K562 (cell line): Measurements from ENCODE around the gene MAGI1. TPM values are rescaled to one million over a fixed set of nuclear protein-coding genes. Genes with fewer than 3 reads are reported as not detected.

Source experiments
- ATAC-seq: fragments of 200-7000 bp; cut with Tn5 transposase; 3 replicates; pipeline ENCODE4 v1.9.1; 2020; ENCODE audit warnings: moderate library complexity
- BruUV-seq: library from RNA; stranded (reverse); fragments of 400-500 nt; replicated peaks from 2 replicates; lab custom pipeline; 2021; lab: Mats Ljungman, UMichigan
- CTCF ChIA-PET: fragments of 300-600 bp; formaldehyde crosslinking; extraction: SDS; loops from one replicate; lab custom pipeline; 2021; ENCODE audit warnings: low intra/inter-chr PET ratio; lab: Yijun Ruan, JAX
- POLR2A ChIA-PET: fragments of 300-600, 350-650 bp; sonication (Branson Sonifier 250); formaldehyde crosslinking; extraction: SDS; loops from one replicate; lab custom pipeline; 2021; ENCODE audit warnings: antibody characterized with exemption, inconsistent platforms; lab: Yijun Ruan, JAX
- DNase-seq, 4 experiments: peaks; one replicate each; pipeline versions ENCODE4 v3.0.0 to v3.0.0-alpha.2; 2011 to 2018; ENCODE audit warnings: low spot score in 3 of 4, mixed read lengths in 3 of 4; ENCODE audit errors: extremely low read depth in 1 of 4
- FAIRE-seq: peaks from 2 replicates; lab custom pipeline; 2011; peaks lifted over from hg19 to GRCh38; lab: Jason Lieb, UNC
- H2AFZ ChIP-seq: 2 replicates; pipeline ENCODE4 v1.6.0; 2011; ENCODE audit warnings: low read depth, low read length, control low read depth, inconsistent platforms
- H3K27ac ChIP-seq: fragments of 200-600 bp; 3 replicates; pipeline ENCODE4 v1.8.0; 2011; ENCODE audit warnings: low read depth, mild to moderate bottlenecking, control low read depth, inconsistent platforms, low read length, moderate library complexity, mixed read lengths; ENCODE audit errors: extremely low read depth
- H3K27me3 ChIP-seq, 2 experiments: fragments of 300-600 bp in 1 of 2; 2 replicates in 1 of 2; 3 replicates in 1 of 2; pipeline versions ENCODE4 v1.6.0 to v1.8.0; 2011; ENCODE audit warnings: inconsistent platforms in 2 of 2, low read length in 2 of 2, mild to moderate bottlenecking in 1 of 2, mixed read lengths in 1 of 2, moderate library complexity in 1 of 2; ENCODE audit not compliant: control insufficient read depth in 2 of 2, insufficient read depth in 2 of 2
- H3K36me3 ChIP-seq: fragments of 300-600 bp; 3 replicates; pipeline ENCODE4 v1.8.0; 2011; ENCODE audit warnings: mild to moderate bottlenecking, low read length, inconsistent platforms; ENCODE audit not compliant: control insufficient read depth, insufficient read depth
- H3K4me1 ChIP-seq, 2 experiments: fragments of 200-600 bp in 1 of 2; replicated peaks in 1 of 2; 2 replicates in 1 of 2; 3 replicates in 1 of 2; pipeline versions ENCODE4 v1.5.1 to v1.8.0; 2011; ENCODE audit warnings: inconsistent platforms in 2 of 2, low read length in 2 of 2, mild to moderate bottlenecking in 1 of 2, mixed read lengths in 1 of 2, moderate library complexity in 1 of 2; ENCODE audit not compliant: control insufficient read depth in 2 of 2, insufficient read depth in 2 of 2
- H3K4me2 ChIP-seq: 2 replicates; pipeline ENCODE4 v1.6.1; 2011; ENCODE audit warnings: low read length, control low read depth, inconsistent platforms, mixed read lengths; ENCODE audit not compliant: insufficient read depth
- H3K4me3 ChIP-seq: fragments of 200-600 bp; sonication (generic), shearing (Covaris generic); 2 replicates; pipeline ENCODE4 v1.5.1; 2016; ENCODE audit warnings: control low read depth, inconsistent platforms
- H3K79me2 ChIP-seq: fragments of 200-600 bp; 3 replicates; pipeline ENCODE4 v1.8.0; 2011; ENCODE audit warnings: low read length, inconsistent platforms; ENCODE audit not compliant: control insufficient read depth, insufficient read depth
- H3K9ac ChIP-seq, 2 experiments: 2 replicates each; pipeline versions ENCODE4 v1.6.0 to v1.6.1; 2011; ENCODE audit warnings: low read depth in 2 of 2, low read length in 2 of 2, control low read depth in 1 of 2, inconsistent platforms in 1 of 2, mild to moderate bottlenecking in 1 of 2, mixed read lengths in 1 of 2; ENCODE audit not compliant: insufficient read depth in 1 of 2
- H3K9me1 ChIP-seq: one replicate; pipeline ENCODE4 v1.6.0; 2011; ENCODE audit warnings: inconsistent platforms, mild to moderate bottlenecking, low read length, moderate library complexity; ENCODE audit not compliant: control insufficient read depth, insufficient read depth
- H3K9me3 ChIP-seq: replicated peaks from 2 replicates; pipeline ENCODE4 v1.5.1; 2011; ENCODE audit warnings: low read depth, low read length, inconsistent platforms; ENCODE audit not compliant: control insufficient read depth, insufficient read depth
- H4K20me1 ChIP-seq: replicated peaks from 2 replicates; pipeline ENCODE4 v1.6.1; 2011; ENCODE audit warnings: low read length, inconsistent platforms, mixed read lengths; ENCODE audit not compliant: control insufficient read depth, insufficient read depth
- CBX5 ChIP-seq: IDR thresholded peaks from 2 replicates; pipeline ENCODE4 v1.6.1; 2014; ENCODE audit warnings: low read depth, borderline replicate concordance
- E2F6 ChIP-seq, 2 experiments: IDR thresholded peaks; 2 replicates each; pipeline ENCODE4 v1.6.1; 2011; ENCODE audit warnings: borderline replicate concordance in 1 of 2, control low read depth in 1 of 2, low read depth in 1 of 2, low read length in 1 of 2, mild to moderate bottlenecking in 1 of 2, mixed read lengths in 1 of 2, moderate library complexity in 1 of 2; ENCODE audit not compliant: insufficient read depth in 1 of 2, insufficient read length in 1 of 2, poor library complexity in 1 of 2, severe bottlenecking in 1 of 2; ENCODE audit errors: extremely low read depth in 1 of 2
- ESRRA ChIP-seq: fragments of 450-650 bp; IDR thresholded peaks from 2 replicates; pipeline ENCODE4 v1.6.1; 2014; ENCODE audit warnings: low read depth, mild to moderate bottlenecking, moderate library complexity, borderline replicate concordance
- HMBOX1 ChIP-seq: sonication (generic); IDR thresholded peaks from 2 replicates; pipeline ENCODE4 v1.6.1; 2016
- HNRNPK ChIP-seq: fragments of 200-400 bp; formaldehyde crosslinking; IDR thresholded peaks from one replicate; pipeline ENCODE4 v1.6.1; 2018; ENCODE audit warnings: mild to moderate bottlenecking, low read depth, low read length; ENCODE audit not compliant: poor library complexity, severe bottlenecking
- ILK ChIP-seq: fragments of 450-650 bp; IDR thresholded peaks from 2 replicates; pipeline ENCODE4 v1.6.1; 2016; ENCODE audit warnings: missing genetic modification characterization, low read depth, mild to moderate bottlenecking, missing compliant biosample characterization, moderate library complexity, borderline replicate concordance
- LEF1 ChIP-seq: fragments of 450-650 bp; IDR thresholded peaks from 2 replicates; pipeline ENCODE4 v1.6.1; 2016; ENCODE audit warnings: mild to moderate bottlenecking
- NFIX ChIP-seq: fragments of 250-450 bp; sonication (Bioruptor Pico); IDR thresholded peaks from 2 replicates; pipeline ENCODE4 v1.4.0; 2020; ENCODE audit warnings: low read depth, mild to moderate bottlenecking, moderate library complexity
- PPARD ChIP-seq: fragments of 250-450 bp; sonication (Bioruptor Pico); IDR thresholded peaks from 2 replicates; pipeline ENCODE4 v1.8.0; 2022; ENCODE audit warnings: inconsistent platforms, mild to moderate bottlenecking, moderate library complexity
- SMAD1 ChIP-seq: fragments of 150-350 bp; IDR thresholded peaks from 2 replicates; pipeline ENCODE4 v1.6.1; 2014; ENCODE audit warnings: low read length, low read depth; ENCODE audit not compliant: partially characterized antibody
- TCF7 ChIP-seq: sonication (generic); IDR thresholded peaks from 2 replicates; pipeline ENCODE4 v1.6.1; 2016; ENCODE audit warnings: antibody characterized with exemption, borderline replicate concordance
- ZBTB1 ChIP-seq: sonication (generic); formaldehyde crosslinking; IDR thresholded peaks from 2 replicates; pipeline ENCODE4 v1.8.1; 2023; ENCODE audit warnings: missing genetic modification reagents, low read depth, mild to moderate bottlenecking, borderline replicate concordance
- ZNF121 ChIP-seq: sonication (generic); formaldehyde crosslinking; conservative IDR thresholded peaks from 2 replicates; pipeline ENCODE4 v1.8.0; 2022; ENCODE audit warnings: missing genetic modification reagents
- ZNF277 ChIP-seq: fragments of 250-450 bp; sonication (Bioruptor Pico); IDR thresholded peaks from 2 replicates; pipeline ENCODE4 v1.8.0; 2022; ENCODE audit warnings: inconsistent platforms, mild to moderate bottlenecking, moderate library complexity, borderline replicate concordance
- WGBS: fragments of 100-300 bp; shearing (Covaris generic); methylation state at CpG from one replicate; pipeline ENCODE4 v1.1.6; 2016; ENCODE audit warnings: low coverage, mixed read lengths; ENCODE audit not compliant: insufficient coverage; ENCODE audit errors: missing lambda C conversion rate; 5-methylcytosine and 5-hydroxymethylcytosine counted together
- in situ Hi-C: fragments of 300-500 bp; cut with MboI; formaldehyde crosslinking; loops from 4 replicates; pipeline ENCODE4 v1.15.0; 2018; ENCODE audit warnings: inconsistent platforms, mixed read lengths
- intact Hi-C: fragments of 100-400 bp; cut with micrococcal nuclease; formaldehyde crosslinking; loops from 2 replicates; pipeline ENCODE4 v1.14.2; 2022
- polyA plus RNA-seq, 8 experiments: library from polyadenylated mRNA; depleted of rRNA in 4 of 8; stranded (reverse) in 5 of 8; unstranded in 3 of 8; fragments of >200 nt; fragmentation: Nextera tagmentation in 2 of 8; fragmentation: Illumina TruSeq in 1 of 8; extraction: Ambion mirVana in 2 of 8; extraction: Trizol in 1 of 8; gene quantifications; 2 replicates each; pipeline versions ENCODE4 v1.2.1 to v1.2.3, GENCODE V29; 2011 to 2014; ENCODE audit warnings: inconsistent platforms in 1 of 8, missing spikeins in 1 of 8
- total RNA-seq, 7 experiments: library from RNA; depleted of rRNA in 6 of 7; stranded (reverse); fragments of >200 nt in 6 of 7; fragmentation: Illumina TruSeq in 2 of 7; extraction: Trizol in 2 of 7; gene quantifications; 2 replicates each; pipeline versions ENCODE4 v1.2.1 to v1.2.3, GENCODE V29; 2011 to 2021; ENCODE audit warnings: low replicate concordance in 1 of 7

The MAGI1 gene
- total and polyA plus RNA-seq, 9 of the 15 experiments (the other 6 are each of a cell fraction or from before 2014, with no cell fraction given) = 7.8 to 59.4 (median 43.2) TPM

- H3K27ac ChIP-seq = no peak overlapping the region
- FAIRE-seq (no peak), DNase-seq (no peak), ATAC-seq (no peak)
- H3K36me3 ChIP-seq = no peaks in the 10 kb centered on the region
- H3K9me1 ChIP-seq = no peaks in the 10 kb centered on the region
- no peaks in the 10 kb centered on the region for H4K20me1 ChIP-seq
- in situ Hi-C loops = no loop called here
- H3K9ac ChIP-seq = no peak overlapping the region
- intact Hi-C loops = no loop called here
- ChIA-PET POLR2A (no interaction called here), CTCF (no interaction called here)
- H3K4me2 ChIP-seq = no peak overlapping the region
- H3K4me1 ChIP-seq = peaks cover 0 to 8% of the 10 kb centered on the region in 2 experiments; a peak in 4 of 5 replicates
- 96% methylated on average over 3 of the region's 9 CpGs for WGBS
- H3K79me2 ChIP-seq = peaks cover 48% of the 10 kb centered on the region; the same call in 2 of the 3 replicates
- H3K4me3 ChIP-seq = no peak overlapping the region
- no peaks in the 10 kb centered on the region for H3K9me3 ChIP-seq
- H3K27me3 ChIP-seq = no peaks in the 10 kb centered on the region
- H2AFZ ChIP-seq = no peak overlapping the region
- no TSS peak for BruUV-seq
- TF ChIP-seq PPARD (no peak), ZBTB1 (CRISPR knock-in tag) (no peak), LEF1 (no peak), TCF7 (no peak), NFIX (CRISPR knock-in tag) (no peak), E2F6 (IDR thresholded peaks at IDR 0.05; ENCODE audit: borderline replicate concordance in 1 of 2, extremely low read depth in 1 of 2, insufficient read depth in 1 of 2, insufficient read length in 1 of 2, low read depth in 1 of 2, low read length in 1 of 2, poor library complexity in 1 of 2, severe bottlenecking in 1 of 2) (no peak), ZNF121 (CRISPR knock-in tag) (no peak), SMAD1 (no peak), CBX5 (no peak), ILK (tag) (no peak), HMBOX1 (no peak), ESRRA (no peak), ZNF277 (no peak), HNRNPK (no peak)
- TF ChIP-seq, all 486 proteins: peak for 0
Observed at GRCh38 chr3:65549626-65549959, 489.1 kb downstream of the MAGI1 start.
